ENCODE data around the gene TNFAIP8.

The TNFAIP8 gene

GRCh38 chr5:119374901-119375300 lies 19.1 kb downstream of the TNFAIP8 start:
- H3K4me1 Mint-ChIP-seq (ENCODE audit: low read depth) = peaks cover 50% of the 10 kb centered on the region
- H3K27me3 Mint-ChIP-seq = no peaks in the 10 kb centered on the region
- H3K36me3 Mint-ChIP-seq (ENCODE audit: low read depth) = peaks cover 57% of the 10 kb centered on the region
- H3K9me3 Mint-ChIP-seq = no peaks in the 10 kb centered on the region
- intact Hi-C loops (cut with micrococcal nuclease) = no loop called here
- no peak overlapping the region for H3K4me3 Mint-ChIP-seq
- no peak overlapping the region for H3K27ac Mint-ChIP-seq

GRCh38 chr5:119377066-119377465 lies 21.2 kb downstream of the TNFAIP8 start:
- intact Hi-C loops (cut with micrococcal nuclease) = no loop called here

GRCh38 chr5:119378075-119378700 lies 22.4 kb downstream of the TNFAIP8 start:
- Mint-ChIP-seq H3K4me3 (no peak overlapping the region), H3K4me1 (ENCODE audit: low read depth) (peaks cover 64% of the 10 kb centered on the region), H3K36me3 (ENCODE audit: low read depth) (peaks cover 61% of the 10 kb centered on the region), H3K27me3 (no peaks in the 10 kb centered on the region), H3K9me3 (no peaks in the 10 kb centered on the region), H3K27ac (no peak overlapping the region)
- intact Hi-C loops (cut with micrococcal nuclease) = no loop called here

More at GRCh38 chr5:119377066-119377465, 21.2 kb downstream of the TNFAIP8 start:
- Mint-ChIP-seq H3K36me3 (ENCODE audit: low read depth) (peaks cover 64% of the 10 kb centered on the region), H3K4me1 (ENCODE audit: low read depth) (peaks cover 59% of the 10 kb centered on the region), H3K27ac (no peak overlapping the region), H3K27me3 (no peaks in the 10 kb centered on the region), H3K9me3 (no peaks in the 10 kb centered on the region), H3K4me3 (no peak overlapping the region)

- Mint-ChIP-seq H3K4me3 (no peak overlapping the region), H3K36me3 (ENCODE audit: low read depth) (peaks cover 54% of the 10 kb centered on the region), H3K27ac (peak overlapping the region; percentile 44), H3K9me3 (no peaks in the 10 kb centered on the region), H3K27me3 (no peaks in the 10 kb centered on the region), H3K4me1 (ENCODE audit: low read depth) (peaks cover 67% of the 10 kb centered on the region)
- intact Hi-C loops (cut with micrococcal nuclease) = no loop called here
These were observed 23.3 kb downstream of the TNFAIP8 start for GRCh38 chr5:119379096-119379495.

- Mint-ChIP-seq H3K4me3 (no peak overlapping the region), H3K27me3 (no peaks in the 10 kb centered on the region), H3K4me1 (ENCODE audit: low read depth) (peaks cover 69% of the 10 kb centered on the region), H3K36me3 (ENCODE audit: low read depth) (peaks cover 53% of the 10 kb centered on the region), H3K27ac (peak overlapping the region; percentile 44), H3K9me3 (no peaks in the 10 kb centered on the region)
- intact Hi-C loops (cut with micrococcal nuclease) = no loop called here
These were observed 24.2 kb downstream of the TNFAIP8 start for GRCh38 chr5:119379942-119380547.

GRCh38 chr5:119382169-119382568 lies 26.4 kb downstream of the TNFAIP8 start:
- intact Hi-C loops (cut with micrococcal nuclease) = no loop called here

GRCh38 chr5:119383008-119383407 lies 27.2 kb downstream of the TNFAIP8 start:
- peaks cover 56% of the 10 kb centered on the region for H3K36me3 Mint-ChIP-seq (ENCODE audit: low read depth)
- no peaks in the 10 kb centered on the region for H3K9me3 Mint-ChIP-seq
- no peaks in the 10 kb centered on the region for H3K27me3 Mint-ChIP-seq
- peaks cover 84% of the 10 kb centered on the region for H3K4me1 Mint-ChIP-seq (ENCODE audit: low read depth)
- intact Hi-C loops (cut with micrococcal nuclease) = no loop called here
- H3K4me3 Mint-ChIP-seq = no peak overlapping the region
- no peak overlapping the region for H3K27ac Mint-ChIP-seq

More at GRCh38 chr5:119382169-119382568, 26.4 kb downstream of the TNFAIP8 start:
- Mint-ChIP-seq H3K27ac (no peak overlapping the region), H3K36me3 (ENCODE audit: low read depth) (peaks cover 60% of the 10 kb centered on the region), H3K27me3 (no peaks in the 10 kb centered on the region), H3K4me1 (ENCODE audit: low read depth) (peaks cover 86% of the 10 kb centered on the region), H3K4me3 (no peak overlapping the region), H3K9me3 (no peaks in the 10 kb centered on the region)

- peaks cover 46% of the 10 kb centered on the region for H3K36me3 Mint-ChIP-seq (ENCODE audit: low read depth)
- no peaks in the 10 kb centered on the region for H3K27me3 Mint-ChIP-seq
- H3K27ac Mint-ChIP-seq = peak overlapping the region; percentile 47
- intact Hi-C loops (cut with micrococcal nuclease) = no loop called here
- no peaks in the 10 kb centered on the region for H3K9me3 Mint-ChIP-seq
- peaks cover 85% of the 10 kb centered on the region for H3K4me1 Mint-ChIP-seq (ENCODE audit: low read depth)
- H3K4me3 Mint-ChIP-seq = no peak overlapping the region
These were observed 29.3 kb downstream of the TNFAIP8 start for GRCh38 chr5:119385136-119385535.

GRCh38 chr5:119385536-119386128 lies 29.8 kb downstream of the TNFAIP8 start:
- intact Hi-C loops (cut with micrococcal nuclease) = no loop called here
- H3K4me3 Mint-ChIP-seq = no peak overlapping the region
- H3K4me1 Mint-ChIP-seq (ENCODE audit: low read depth) = peaks cover 82% of the 10 kb centered on the region
- H3K36me3 Mint-ChIP-seq (ENCODE audit: low read depth) = peaks cover 45% of the 10 kb centered on the region
- H3K27ac Mint-ChIP-seq = no peak overlapping the region
- H3K9me3 Mint-ChIP-seq = no peaks in the 10 kb centered on the region
- no peaks in the 10 kb centered on the region for H3K27me3 Mint-ChIP-seq

GRCh38 chr5:119386596-119387344 lies 31.0 kb downstream of the TNFAIP8 start:
- intact Hi-C loops (cut with micrococcal nuclease) = no loop called here
- H3K27ac Mint-ChIP-seq = peak overlapping the region; percentile 50
- H3K4me3 Mint-ChIP-seq = no peak overlapping the region
- H3K27me3 Mint-ChIP-seq = no peaks in the 10 kb centered on the region
- no peaks in the 10 kb centered on the region for H3K9me3 Mint-ChIP-seq
- H3K4me1 Mint-ChIP-seq (ENCODE audit: low read depth) = peaks cover 84% of the 10 kb centered on the region
- H3K36me3 Mint-ChIP-seq (ENCODE audit: low read depth) = peaks cover 45% of the 10 kb centered on the region

GRCh38 chr5:119387945-119388618 lies 32.3 kb downstream of the TNFAIP8 start:
- no peak overlapping the region for H3K4me3 Mint-ChIP-seq
- peak overlapping the region; percentile 79 for H3K27ac Mint-ChIP-seq
- H3K36me3 Mint-ChIP-seq (ENCODE audit: low read depth) = peaks cover 51% of the 10 kb centered on the region
- H3K27me3 Mint-ChIP-seq = no peaks in the 10 kb centered on the region
- H3K4me1 Mint-ChIP-seq (ENCODE audit: low read depth) = peaks cover 83% of the 10 kb centered on the region
- intact Hi-C loops (cut with micrococcal nuclease) = no loop called here
- no peaks in the 10 kb centered on the region for H3K9me3 Mint-ChIP-seq

- Mint-ChIP-seq H3K4me1 (ENCODE audit: low read depth) (peaks cover 83% of the 10 kb centered on the region), H3K27ac (peak overlapping the region; percentile 79), H3K9me3 (no peaks in the 10 kb centered on the region), H3K27me3 (no peaks in the 10 kb centered on the region), H3K4me3 (peak overlapping the region; percentile 72), H3K36me3 (ENCODE audit: low read depth) (peaks cover 57% of the 10 kb centered on the region)
- intact Hi-C loops (cut with micrococcal nuclease) = no loop called here
These were observed 32.9 kb downstream of the TNFAIP8 start for GRCh38 chr5:119388619-119389190.

GRCh38 chr5:119389288-119390030 lies 33.6 kb downstream of the TNFAIP8 start:
- Mint-ChIP-seq H3K27me3 (no peaks in the 10 kb centered on the region), H3K36me3 (ENCODE audit: low read depth) (peaks cover 64% of the 10 kb centered on the region), H3K4me3 (peak overlapping the region; percentile 72), H3K4me1 (ENCODE audit: low read depth) (peaks cover 83% of the 10 kb centered on the region), H3K27ac (peak overlapping the region; percentile 79), H3K9me3 (no peaks in the 10 kb centered on the region)
- intact Hi-C loops (cut with micrococcal nuclease) = no loop called here
